SK-N-DZ (cell line): ENCODE results near the gene CASP1.
A peak's percentile ranks its signal among the peaks of the same experiment; 100 is the strongest.

ENCODE experiments used
- DNase-seq: peaks from one replicate; pipeline ENCODE4 v3.0.0-alpha.2; 2015; ENCODE audit warnings: low spot score

CASP1 gene

GRCh38 chr11:104992781-104993180, 42.2 kb downstream of the CASP1 start:
- no peak for DNase-seq

GRCh38 chr11:104991994-104992393, 43.0 kb downstream of the CASP1 start:
- DNase-seq: no peak

- no peak for DNase-seq
Measured at GRCh38 chr11:104984808-104985207, 50.1 kb downstream of the CASP1 start.

GRCh38 chr11:104979839-104980238, 55.1 kb downstream of the CASP1 start:
- DNase-seq: peak; percentile 22
